GM12878 (cell line): ENCODE data around the gene ARL14EPL. TPM values are rescaled to one million over a fixed set of nuclear protein-coding genes. Genes with fewer than 3 reads are reported as not detected.

Experiments used
- ATAC-seq: fragments of 200-7000 bp; cut with Tn5 transposase; 3 replicates; pipeline ENCODE4 v1.9.1; 2020; ENCODE audit warnings: mild to moderate bottlenecking, moderate library complexity
- BruUV-seq: library from RNA; stranded (reverse); fragments of 400-500 nt; replicated peaks from 2 replicates; lab custom pipeline; 2021; lab: Mats Ljungman, UMichigan
- CTCF ChIA-PET: fragments of 300-600 bp; sonication (Branson Sonifier 250); formaldehyde crosslinking; extraction: SDS; loops from one replicate; lab custom pipeline; 2021; ENCODE audit warnings: inconsistent platforms; lab: Yijun Ruan, JAX
- POLR2A ChIA-PET: fragments of 350-600 bp; formaldehyde crosslinking; extraction: SDS; loops from one replicate; lab custom pipeline; 2021; ENCODE audit warnings: inconsistent platforms; lab: Charles Lee
- RAD21 ChIA-PET: fragments of 300-600 bp; sonication (Branson Sonifier 250); formaldehyde crosslinking; loops from one replicate; lab custom pipeline; 2023; ENCODE audit warnings: antibody characterized with exemption; ENCODE audit not compliant: unreplicated experiment; lab: Charles Lee
- SMC1A ChIA-PET: fragments of 300-600 bp; sonication (Branson Sonifier 250); formaldehyde crosslinking; loops from one replicate; lab custom pipeline; 2023; ENCODE audit not compliant: unreplicated experiment, uncharacterized antibody; lab: Charles Lee
- DNase-seq: peaks from one replicate; pipeline ENCODE4 v3.0.0-alpha.2; 2011; ENCODE audit warnings: low read depth, low spot score
- FAIRE-seq: peaks from 3 replicates; lab custom pipeline; 2011; peaks lifted over from hg19 to GRCh38; lab: Jason Lieb, UNC
- H2AFZ ChIP-seq: 2 replicates; pipeline ENCODE4 v1.6.0; 2011; ENCODE audit warnings: low read depth, low read length, control low read depth; ENCODE audit not compliant: control insufficient read depth
- H3K27ac ChIP-seq: 2 replicates; pipeline ENCODE4 v1.5.1; 2011; ENCODE audit warnings: control low read depth; ENCODE audit not compliant: control insufficient read depth, insufficient read depth
- H3K27me3 ChIP-seq, 2 experiments: replicated peaks in 1 of 2; 2 replicates each; pipeline versions ENCODE4 v1.6.0 to v1.6.1; 2011; ENCODE audit warnings: low read length in 1 of 2; ENCODE audit not compliant: control insufficient read depth in 2 of 2, insufficient read depth in 2 of 2
- H3K36me3 ChIP-seq, 2 experiments: 2 replicates each; pipeline ENCODE4 v1.5.1; 2011; ENCODE audit warnings: low read length in 1 of 2; ENCODE audit not compliant: control insufficient read depth in 2 of 2, insufficient read depth in 2 of 2
- H3K4me1 ChIP-seq: 2 replicates; pipeline ENCODE4 v1.6.1; 2011; ENCODE audit warnings: mild to moderate bottlenecking, low read length, moderate library complexity, mixed read lengths; ENCODE audit not compliant: control insufficient read depth, insufficient read depth
- H3K4me2 ChIP-seq: 2 replicates; pipeline ENCODE4 v1.6.0; 2011; ENCODE audit warnings: control low read depth; ENCODE audit not compliant: control insufficient read depth, insufficient read depth
- H3K4me3 ChIP-seq: fragments of 200-600 bp; sonication (generic); 2 replicates; pipeline ENCODE4 v1.5.1; 2016
- H3K79me2 ChIP-seq: 2 replicates; pipeline ENCODE4 v1.6.0; 2011; ENCODE audit warnings: low read length; ENCODE audit not compliant: control insufficient read depth, insufficient read depth
- H3K9ac ChIP-seq: 2 replicates; pipeline ENCODE4 v1.8.0; 2011; ENCODE audit warnings: low read length, control low read depth, mixed read lengths; ENCODE audit not compliant: control insufficient read depth, insufficient read depth
- H3K9me3 ChIP-seq: replicated peaks from 3 replicates; pipeline ENCODE4 v1.5.1; 2011; ENCODE audit warnings: mild to moderate bottlenecking, low read length; ENCODE audit not compliant: control insufficient read depth, insufficient read depth
- H4K20me1 ChIP-seq: 2 replicates; pipeline ENCODE4 v1.6.0; 2011; ENCODE audit not compliant: control insufficient read depth, insufficient read depth
- IKZF1 ChIP-seq: fragments of 450-650 bp; conservative IDR thresholded peaks from 2 replicates; pipeline ENCODE4 v1.6.1; 2017; ENCODE audit warnings: antibody characterized with exemption, mild to moderate bottlenecking
- NKRF ChIP-seq: fragments of 450-650 bp; conservative IDR thresholded peaks from 2 replicates; pipeline ENCODE4 v1.6.1; 2017; ENCODE audit warnings: mild to moderate bottlenecking, moderate library complexity
- SPI1 ChIP-seq: IDR thresholded peaks from 2 replicates; pipeline ENCODE4 v1.6.1; 2011; ENCODE audit warnings: low read depth, mild to moderate bottlenecking, low read length, moderate library complexity, borderline replicate concordance; ENCODE audit not compliant: insufficient read depth
- ZBTB40 ChIP-seq: fragments of 450-650 bp; IDR thresholded peaks from 2 replicates; pipeline ENCODE4 v1.6.1; 2016; ENCODE audit warnings: mild to moderate bottlenecking, moderate library complexity, borderline replicate concordance
- in situ Hi-C: fragments of 300-500 bp; cut with MboI; formaldehyde crosslinking; loops from 9 replicates; pipeline ENCODE4 v1.14.3; 2018; ENCODE audit warnings: mixed read lengths
- intact Hi-C: fragments of 100-400 bp; cut with micrococcal nuclease; formaldehyde crosslinking; loops from one replicate; pipeline ENCODE4 v1.14.2; 2022; ENCODE audit not compliant: unreplicated experiment
- polyA plus RNA-seq, 11 experiments: library from polyadenylated mRNA; depleted of rRNA in 4 of 11; unstranded in 6 of 11; stranded (reverse) in 5 of 11; fragments of >200 nt; fragmentation: Nextera tagmentation in 4 of 11; fragmentation: Illumina TruSeq in 1 of 11; extraction: Ambion mirVana in 4 of 11; extraction: Trizol in 1 of 11; gene quantifications; 1 replicate in 1 of 11; 2 replicates in 10 of 11; pipeline versions ENCODE4 v1.2.1 to v1.2.3, GENCODE V29; 2011 to 2016; ENCODE audit warnings: inconsistent platforms in 2 of 11, missing spikeins in 2 of 11, low read depth in 1 of 11
- total RNA-seq, 4 experiments: library from RNA; depleted of rRNA in 3 of 4; stranded (reverse); fragments of >200 nt in 3 of 4; fragmentation: Illumina TruSeq in 1 of 4; extraction: Trizol in 1 of 4; gene quantifications; 2 replicates each; pipeline versions ENCODE4 v1.2.1 to v1.2.3, GENCODE V29; 2013 to 2021

The ARL14EPL gene
- total and polyA plus RNA-seq, 10 of the 15 experiments (the other 5 are each of a cell fraction or from before 2014, with no cell fraction given): 0.08 TPM; not detected in 9

GRCh38 chr5:116011046-116011445, 21.2 kb upstream of the ARL14EPL start:
- TF ChIP-seq IKZF1 (no peak), ZBTB40 (no peak), NKRF (no peak), SPI1 (no peak)
- Histone ChIP-seq H4K20me1 (no peaks in the 10 kb centered on the region), H3K9me3 (no peaks in the 10 kb centered on the region), H2AFZ (no peak overlapping the region), H3K27ac (no peak overlapping the region), H3K9ac (no peak overlapping the region), H3K4me2 (no peak overlapping the region), H3K4me3 (no peak overlapping the region), H3K4me1 (no peaks in the 10 kb centered on the region), H3K79me2 (no peaks in the 10 kb centered on the region), H3K27me3 (peaks cover 0 to 1% of the 10 kb centered on the region in 2 experiments; a peak in 1 of 4 replicates), H3K36me3 (no peaks in the 10 kb centered on the region)
- intact Hi-C loops (no loop called here), in situ Hi-C loops (no loop called here)
- DNase-seq (no peak), ATAC-seq (no peak), FAIRE-seq (no peak)
- RAD21 ChIA-PET: no interaction called here
- BruUV-seq: no TSS peak
- CTCF ChIA-PET: no interaction called here
- SMC1A ChIA-PET: no interaction called here
- POLR2A ChIA-PET: no interaction called here
